NOMO-1 (cell line): Measurements from ENCODE around the gene MOBP.

Experiments
- DNase-seq, 2 experiments: peaks; one replicate each; lab custom pipeline; 2025; ENCODE audit not compliant: unreplicated experiment in 2 of 2; lab: John Stamatoyannopoulos, UW

MOBP gene

GRCh38 chr3:39491733-39492350 lies 24.4 kb downstream of the MOBP start:
- no peak for DNase-seq

GRCh38 chr3:39494781-39495180 lies 27.3 kb downstream of the MOBP start:
- no peak for DNase-seq

- no peak for DNase-seq
Observed at GRCh38 chr3:39497753-39498152, 30.3 kb downstream of the MOBP start.

- DNase-seq = no peak
Observed at GRCh38 chr3:39499651-39500273, 32.3 kb downstream of the MOBP start.

- no peak for DNase-seq
Observed at GRCh38 chr3:39501059-39501458, 33.6 kb downstream of the MOBP start.

- DNase-seq = no peak
Observed at GRCh38 chr3:39501968-39502837, 34.7 kb downstream of the MOBP start.

- no peak for DNase-seq
Observed at GRCh38 chr3:39502838-39503145, 35.3 kb downstream of the MOBP start.

- no peak for DNase-seq
Observed at GRCh38 chr3:39505866-39506742, 38.6 kb downstream of the MOBP start.

- DNase-seq = peak in 1 of 2 experiments; percentile 6
Observed at GRCh38 chr3:39506863-39507262, 39.4 kb downstream of the MOBP start.

GRCh38 chr3:39513791-39514369 lies 46.4 kb downstream of the MOBP start:
- DNase-seq = no peak

GRCh38 chr3:39515681-39516441 lies 48.4 kb downstream of the MOBP start:
- DNase-seq = no peak

- no peak for DNase-seq
Observed at GRCh38 chr3:39519103-39519502, 51.6 kb downstream of the MOBP start.

- DNase-seq = no peak
Observed at GRCh38 chr3:39519554-39520288, 52.2 kb downstream of the MOBP start.

GRCh38 chr3:39521456-39521855 lies 54.0 kb downstream of the MOBP start:
- DNase-seq = no peak

- no peak for DNase-seq
Observed at GRCh38 chr3:39524107-39524506, 56.6 kb downstream of the MOBP start.

GRCh38 chr3:39528844-39529243 lies 61.4 kb downstream of the MOBP start:
- DNase-seq = no peak

GRCh38 chr3:39529577-39529976 lies 62.1 kb downstream of the MOBP start:
- DNase-seq = no peak

- DNase-seq = no peak
Observed at GRCh38 chr3:39531066-39531465, 63.6 kb downstream of the MOBP start.

GRCh38 chr3:39531665-39532064 lies 64.2 kb downstream of the MOBP start:
- DNase-seq = no peak
